IPS-20b (cell line): Measurements from ENCODE around the gene BCHE.

Source experiments
- H3K27ac ChIP-seq: one replicate; pipeline ENCODE4 v1.5.1; 2013; ENCODE audit warnings: low read length
- H3K27me3 ChIP-seq: 2 replicates; pipeline ENCODE4 v1.6.1; 2013; ENCODE audit warnings: mild to moderate bottlenecking, low read length, inconsistent platforms; ENCODE audit not compliant: insufficient read depth
- H3K36me3 ChIP-seq: 2 replicates; pipeline ENCODE4 v1.6.1; 2013; ENCODE audit warnings: low read depth, mild to moderate bottlenecking, inconsistent platforms, low read length, moderate library complexity; ENCODE audit not compliant: insufficient read depth
- H3K4me1 ChIP-seq: 2 replicates; pipeline ENCODE4 v1.6.1; 2013; ENCODE audit warnings: mild to moderate bottlenecking, control low read depth, inconsistent platforms, low read length, moderate library complexity; ENCODE audit not compliant: insufficient read depth
- H3K4me3 ChIP-seq: 2 replicates; pipeline ENCODE4 v1.5.1; 2013; ENCODE audit warnings: mild to moderate bottlenecking, low read length, inconsistent platforms
- H3K9ac ChIP-seq: 2 replicates; pipeline ENCODE4 v1.6.1; 2013; ENCODE audit warnings: low read depth, mild to moderate bottlenecking, inconsistent platforms, low read length, moderate library complexity
- H3K9me3 ChIP-seq: 2 replicates; pipeline ENCODE4 v1.6.1; 2013; ENCODE audit warnings: mild to moderate bottlenecking, low read depth, low read length, inconsistent platforms; ENCODE audit not compliant: insufficient read depth

Gene BCHE

GRCh38 chr3:165837058-165837525, at the start of gene BCHE:
TSS of gene BCHE (minus strand) at chr3:165837423. CDS start at chr3:165831033, 6,390 bp downstream.
- H3K36me3 ChIP-seq = no peaks in the 10 kb centered on the region
- H3K9me3 ChIP-seq = no peaks in the 10 kb centered on the region
- peak within 1 kb of the TSS; percentile 53; the same call in 1 of the 2 replicates for H3K4me3 ChIP-seq
- H3K9ac ChIP-seq = peak within 1 kb of the TSS; percentile 39; the same call in 1 of the 2 replicates
- peaks cover 7% of the 10 kb centered on the region; the same call in 1 of the 2 replicates for H3K4me1 ChIP-seq
- peak within 1 kb of the TSS; percentile 48 for H3K27ac ChIP-seq
- no peaks in the 10 kb centered on the region for H3K27me3 ChIP-seq

DNA sequence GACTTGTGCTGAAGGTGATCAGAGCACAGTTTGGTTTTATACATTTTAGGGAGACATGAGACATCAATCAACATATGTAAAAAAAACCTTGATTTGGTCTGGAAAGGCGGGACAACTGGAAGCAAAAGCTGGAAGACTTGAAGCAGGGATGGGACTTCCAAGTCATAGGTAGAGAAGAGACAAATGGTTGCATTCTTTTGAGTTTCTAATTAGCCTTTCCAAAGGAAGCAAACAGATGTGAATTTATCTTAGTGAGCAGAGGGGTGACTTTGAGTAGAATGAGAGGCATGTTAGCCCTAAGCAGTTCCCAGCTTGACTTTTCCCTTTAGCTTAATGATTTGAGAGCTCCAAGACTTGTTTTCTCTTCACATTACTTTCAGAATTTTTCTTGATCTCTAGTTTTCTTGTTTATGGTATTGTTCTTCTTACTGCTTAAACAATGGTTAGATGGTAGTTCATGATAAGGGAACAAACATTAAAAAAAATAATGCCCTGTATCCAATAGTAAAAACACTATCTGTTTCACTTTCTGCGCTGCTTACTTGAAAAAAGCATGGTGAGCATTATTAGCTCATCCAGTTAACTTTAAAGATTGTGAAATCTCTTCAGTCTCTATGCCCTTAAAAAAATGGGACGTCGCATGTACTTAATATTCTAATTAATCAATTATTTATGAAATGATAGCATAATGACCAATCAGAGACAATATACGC, 48.5 kb upstream of the BCHE start:
- H3K9me3 ChIP-seq = no peaks in the 10 kb centered on the region
- no peaks in the 10 kb centered on the region for H3K27me3 ChIP-seq
- no peaks in the 10 kb centered on the region for H3K36me3 ChIP-seq
- H3K4me1 ChIP-seq = peaks cover 14% of the 10 kb centered on the region
- peak overlapping the region; percentile 32; the same call in 1 of the 2 replicates for H3K4me3 ChIP-seq
- H3K27ac ChIP-seq = no peak overlapping the region
- H3K9ac ChIP-seq = peak overlapping the region; percentile 24; the same call in 1 of the 2 replicates

DNA sequence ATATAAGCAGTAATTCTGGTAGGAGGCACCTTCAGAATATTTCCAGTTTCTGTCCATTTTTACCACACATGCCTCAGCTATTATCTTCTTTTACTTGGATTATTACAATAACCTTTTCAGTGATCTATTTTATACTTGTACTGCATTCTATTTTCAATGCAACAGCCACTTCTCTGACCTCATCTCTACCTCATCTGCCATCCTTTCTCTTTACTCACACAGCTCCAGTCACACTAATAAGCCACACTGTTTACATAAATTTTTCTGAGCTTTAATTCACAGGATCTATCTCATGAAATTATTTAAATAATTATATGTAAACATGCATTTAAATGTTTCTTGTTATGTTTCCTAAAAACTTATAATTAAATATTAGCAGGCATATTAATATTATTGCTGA, 47.3 kb upstream of the BCHE start:
- no peak overlapping the region for H3K9ac ChIP-seq

DNA sequence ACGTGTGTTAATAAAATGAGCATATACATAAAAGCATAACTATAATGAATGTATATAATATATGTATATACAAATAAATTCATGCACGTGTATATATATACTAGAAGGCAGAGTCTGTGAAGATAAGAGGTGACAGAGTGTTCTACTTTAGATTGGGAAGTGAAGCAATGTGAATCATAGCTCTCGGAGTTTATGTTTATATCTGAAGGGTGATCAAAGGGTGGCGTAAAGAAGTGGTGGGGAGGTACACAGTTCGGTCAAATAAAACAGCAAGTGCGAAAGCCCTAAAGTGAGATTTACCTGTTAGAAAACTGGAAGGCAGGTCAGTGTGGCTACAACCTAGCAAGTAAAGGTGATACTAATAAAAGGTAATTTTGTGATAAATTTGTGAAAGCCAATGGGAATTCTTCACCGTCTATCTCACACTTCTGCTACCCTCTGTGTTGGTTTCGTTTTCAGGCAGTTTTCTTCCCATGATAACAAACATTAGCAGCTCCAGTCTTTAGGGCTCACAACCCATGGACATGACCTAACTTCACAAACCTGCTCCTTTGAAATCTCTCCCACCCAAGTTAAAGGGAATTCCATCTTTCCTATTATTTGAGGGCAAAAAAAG, 46.7 kb upstream of the BCHE start:
- no peak overlapping the region for H3K27ac ChIP-seq
- H3K27me3 ChIP-seq = no peaks in the 10 kb centered on the region
- H3K4me3 ChIP-seq = no peak overlapping the region
- H3K36me3 ChIP-seq = no peaks in the 10 kb centered on the region
- no peak overlapping the region for H3K9ac ChIP-seq
- peaks cover 14% of the 10 kb centered on the region for H3K4me1 ChIP-seq
- H3K9me3 ChIP-seq = no peaks in the 10 kb centered on the region

More for the DNA sequence above, 47.3 kb upstream of the BCHE start:
- no peak overlapping the region for H3K27ac ChIP-seq
- no peaks in the 10 kb centered on the region for H3K9me3 ChIP-seq
- no peaks in the 10 kb centered on the region for H3K36me3 ChIP-seq
- H3K4me3 ChIP-seq = no peak overlapping the region
- H3K4me1 ChIP-seq = peaks cover 14% of the 10 kb centered on the region
- no peaks in the 10 kb centered on the region for H3K27me3 ChIP-seq

- Histone ChIP-seq H3K9ac (no peak overlapping the region), H3K9me3 (no peaks in the 10 kb centered on the region), H3K27ac (no peak overlapping the region), H3K36me3 (no peaks in the 10 kb centered on the region), H3K4me3 (no peak overlapping the region), H3K27me3 (no peaks in the 10 kb centered on the region), H3K4me1 (peaks cover 14% of the 10 kb centered on the region)
These were observed 45.9 kb upstream of the BCHE start for GRCh38 chr3:165883117-165883516.

DNA sequence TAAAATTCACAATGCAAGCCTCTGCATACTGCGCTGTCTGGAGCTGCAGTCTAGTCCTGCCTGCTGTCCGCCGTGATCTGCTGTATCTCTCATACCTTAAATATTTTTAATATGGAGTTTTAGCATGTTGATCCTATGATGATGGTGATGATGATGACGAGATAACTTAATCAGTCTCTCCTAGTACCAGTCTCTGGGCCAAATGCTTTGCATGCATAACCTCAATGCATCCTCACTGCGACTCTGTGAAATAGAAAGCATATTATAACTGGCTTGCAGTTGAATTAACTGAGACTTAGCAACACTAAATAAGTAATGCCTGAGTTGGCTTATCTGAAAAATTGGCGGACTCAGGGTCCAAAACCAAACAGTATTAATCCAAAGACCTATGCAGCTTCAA, 38.4 kb upstream of the BCHE start:
- no peak overlapping the region for H3K9ac ChIP-seq
- H3K4me3 ChIP-seq = no peak overlapping the region
- no peaks in the 10 kb centered on the region for H3K4me1 ChIP-seq
- no peaks in the 10 kb centered on the region for H3K36me3 ChIP-seq
- H3K27me3 ChIP-seq = no peaks in the 10 kb centered on the region
- H3K9me3 ChIP-seq = no peaks in the 10 kb centered on the region
- H3K27ac ChIP-seq = no peak overlapping the region

GRCh38 chr3:165874663-165875489, 37.7 kb upstream of the BCHE start:
- H3K4me3 ChIP-seq = no peak overlapping the region
- H3K27ac ChIP-seq = no peak overlapping the region
- no peaks in the 10 kb centered on the region for H3K36me3 ChIP-seq
- no peaks in the 10 kb centered on the region for H3K4me1 ChIP-seq
- H3K9me3 ChIP-seq = no peaks in the 10 kb centered on the region; the same call in 1 of the 2 replicates
- H3K27me3 ChIP-seq = no peaks in the 10 kb centered on the region
- no peak overlapping the region for H3K9ac ChIP-seq

DNA sequence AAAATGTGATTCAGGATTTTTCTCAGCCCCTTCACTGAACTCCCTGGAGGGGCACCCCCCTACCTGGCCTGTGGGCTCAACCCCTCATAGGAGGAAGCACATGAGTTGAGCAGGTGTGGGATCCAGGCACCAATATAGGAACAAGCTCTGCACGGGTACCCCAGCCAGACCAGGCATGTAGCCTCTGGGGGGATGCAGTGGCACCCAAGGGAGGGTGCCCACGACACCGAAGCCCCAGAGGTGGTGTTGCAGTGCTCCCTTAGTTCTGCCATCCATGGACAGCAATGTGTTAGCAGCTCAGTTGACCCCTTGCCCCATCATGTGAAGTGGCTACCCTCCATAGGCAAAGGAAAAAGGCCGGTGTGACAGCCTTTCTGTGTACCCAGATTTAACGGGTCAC, 30.9 kb upstream of the BCHE start:
- no peaks in the 10 kb centered on the region for H3K36me3 ChIP-seq
- no peaks in the 10 kb centered on the region; the same call in 1 of the 2 replicates for H3K9me3 ChIP-seq
- no peak overlapping the region for H3K4me3 ChIP-seq
- no peak overlapping the region for H3K9ac ChIP-seq
- no peaks in the 10 kb centered on the region for H3K27me3 ChIP-seq
- H3K27ac ChIP-seq = no peak overlapping the region
- H3K4me1 ChIP-seq = no peaks in the 10 kb centered on the region

DNA sequence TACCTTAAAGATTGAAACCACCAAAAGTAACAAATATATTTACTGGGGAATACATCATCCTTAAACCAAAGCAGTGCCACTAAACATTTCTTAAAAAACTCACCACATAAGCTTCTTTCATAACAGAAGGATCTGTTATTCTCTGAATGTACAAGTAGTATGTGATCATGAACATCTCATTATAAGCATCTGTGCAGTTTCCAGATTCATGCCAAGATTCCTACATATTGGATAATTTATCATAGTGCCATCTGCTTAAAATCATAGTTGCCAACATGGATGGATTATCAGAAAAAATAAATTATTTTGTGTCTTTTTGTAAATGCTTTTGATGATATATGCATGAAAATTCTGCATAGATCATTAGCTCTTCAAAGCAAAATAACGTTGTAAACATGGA, 21.8 kb upstream of the BCHE start:
- Histone ChIP-seq H3K36me3 (no peaks in the 10 kb centered on the region), H3K9me3 (no peaks in the 10 kb centered on the region), H3K27me3 (no peaks in the 10 kb centered on the region), H3K4me1 (no peaks in the 10 kb centered on the region), H3K27ac (no peak overlapping the region), H3K4me3 (no peak overlapping the region), H3K9ac (no peak overlapping the region)

DNA sequence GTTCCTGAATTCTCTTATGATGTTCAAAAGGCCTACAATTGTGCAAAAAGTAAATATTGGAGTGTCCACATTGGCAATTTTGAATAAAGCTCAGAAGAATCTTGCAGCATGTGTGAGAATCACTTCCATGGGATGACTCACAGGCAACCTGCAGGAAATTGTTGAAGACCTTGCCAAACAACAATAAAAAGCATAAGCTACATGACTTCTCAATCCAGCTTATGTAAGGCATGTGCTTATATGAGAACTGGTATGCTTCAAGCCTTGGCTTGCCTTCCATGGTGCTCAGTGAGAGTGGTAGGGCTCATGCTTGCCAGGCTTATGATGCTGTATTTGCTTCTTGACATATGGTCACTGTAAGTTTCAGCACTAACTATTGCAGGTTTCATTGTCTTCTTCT, 18.4 kb upstream of the BCHE start:
- Histone ChIP-seq H3K4me3 (no peak overlapping the region), H3K9me3 (no peaks in the 10 kb centered on the region)

GRCh38 chr3:165854696-165855095, 17.5 kb upstream of the BCHE start:
- Histone ChIP-seq H3K9me3 (no peaks in the 10 kb centered on the region), H3K4me1 (no peaks in the 10 kb centered on the region), H3K36me3 (no peaks in the 10 kb centered on the region), H3K27me3 (no peaks in the 10 kb centered on the region), H3K27ac (no peak overlapping the region), H3K9ac (no peak overlapping the region), H3K4me3 (no peak overlapping the region)

More for the DNA sequence above, 18.4 kb upstream of the BCHE start:
- Histone ChIP-seq H3K36me3 (no peaks in the 10 kb centered on the region), H3K9ac (no peak overlapping the region), H3K27ac (no peak overlapping the region), H3K4me1 (no peaks in the 10 kb centered on the region), H3K27me3 (no peaks in the 10 kb centered on the region)
